ENCODE measurements around the gene IPO7. TPM values are rescaled to one million over a fixed set of nuclear protein-coding genes. Genes with fewer than 3 reads are reported as not detected.
A peak's percentile ranks its signal among the peaks of the same experiment; 100 is the strongest.

IPO7 gene
- total RNA-seq, 2 experiments from 2014 or later, result 110 to 111 TPM

DNA sequence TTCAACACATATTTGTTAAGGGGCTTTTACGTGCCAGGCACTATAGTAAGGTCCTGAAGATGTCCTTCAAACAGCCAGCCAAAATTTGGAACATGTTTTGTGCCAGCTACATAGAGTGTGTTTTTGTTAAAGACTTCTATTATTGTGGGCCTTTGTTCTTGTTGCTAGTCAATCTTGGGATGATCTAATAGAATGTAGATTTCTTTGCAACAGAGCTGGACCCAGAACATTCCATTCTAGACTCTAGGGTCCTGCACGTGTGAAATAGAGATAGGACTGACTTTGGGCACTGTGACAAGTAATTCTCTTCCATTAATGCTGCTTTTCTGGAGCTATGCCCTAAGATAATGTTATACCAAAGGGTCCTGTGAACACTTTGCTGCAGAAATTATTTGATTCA, 16.9 kb upstream of the IPO7 start:
- ChIA-PET POLR2A (no interaction called here), CTCF (interaction anchor here (1.0 kb wide), 1 partner anchor 13 kb away, joined by 3 read pairs; no protein-coding TSS in a partner anchor)
- Mint-ChIP-seq H3K36me3 (ENCODE audit: low read depth) (no peaks in the 10 kb centered on the region), H3K9me3 (ENCODE audit: insufficient read depth) (no peaks in the 10 kb centered on the region), H3K27me3 (ENCODE audit: low read depth) (peaks cover 11% of the 10 kb centered on the region), H3K4me1 (ENCODE audit: low read depth) (peaks cover 23% of the 10 kb centered on the region), H3K27ac (no peak overlapping the region), H3K4me3 (no peak overlapping the region)
- DNase-seq (no peak), ATAC-seq (no peak)

DNA sequence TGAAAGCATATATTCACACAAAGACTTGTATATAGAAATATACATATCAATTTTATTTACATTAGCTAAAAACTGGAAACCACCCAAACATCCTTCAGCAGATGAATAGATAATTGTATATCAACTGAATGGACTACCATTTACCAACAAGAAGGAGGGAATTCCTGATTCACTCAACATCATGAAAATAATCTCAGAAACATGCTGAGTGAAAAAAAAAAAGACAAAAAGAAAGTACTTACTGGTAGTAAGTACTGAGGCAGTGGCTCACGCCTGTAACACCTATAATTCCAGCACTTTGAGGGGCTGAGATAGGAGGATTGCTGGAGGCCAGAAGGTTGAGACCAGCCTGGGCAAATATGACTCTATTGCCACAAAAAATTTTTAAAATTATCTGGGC, 7.4 kb upstream of the IPO7 start:
- Mint-ChIP-seq H3K4me1 (ENCODE audit: low read depth) (peaks cover 3% of the 10 kb centered on the region), H3K9me3 (ENCODE audit: insufficient read depth) (no peaks in the 10 kb centered on the region), H3K4me3 (no peak overlapping the region), H3K27me3 (ENCODE audit: low read depth) (peaks cover 8% of the 10 kb centered on the region), H3K27ac (no peak overlapping the region), H3K36me3 (ENCODE audit: low read depth) (no peaks in the 10 kb centered on the region)
- POLR2A ChIA-PET, result no interaction called here
- ATAC-seq, result no peak
- CTCF ChIA-PET, result interaction anchor here (1.1 kb wide), 1 partner anchor 71 kb away, joined by 3 read pairs; no protein-coding TSS in a partner anchor
- DNase-seq, result no peak

DNA sequence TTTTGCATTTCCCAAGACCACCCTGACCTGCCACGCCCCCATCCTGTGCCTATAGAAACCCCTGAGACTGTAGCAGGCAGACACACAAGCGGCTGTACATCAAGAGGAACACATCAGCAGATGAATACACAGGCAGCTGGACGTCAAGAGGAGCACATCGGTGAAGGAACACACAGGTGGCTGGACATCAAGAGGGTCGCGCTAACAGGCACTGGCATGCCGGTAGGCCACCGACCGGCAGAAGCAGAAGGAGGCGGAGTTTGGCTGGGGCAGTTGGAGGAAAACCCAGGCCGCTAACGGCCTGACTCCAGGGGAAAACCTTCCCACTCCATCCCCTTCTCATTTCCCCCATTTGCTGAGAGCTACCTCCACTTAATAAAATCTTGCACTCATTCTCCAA, 5.4 kb upstream of the IPO7 start:
- peaks cover 6% of the 10 kb centered on the region for H3K4me1 Mint-ChIP-seq (ENCODE audit: low read depth)
- H3K9me3 Mint-ChIP-seq (ENCODE audit: insufficient read depth), result no peaks in the 10 kb centered on the region
- POLR2A ChIA-PET, result no interaction called here
- ATAC-seq (no peak), DNase-seq (no peak)
- H3K27ac Mint-ChIP-seq, result no peak overlapping the region
- no peaks in the 10 kb centered on the region for H3K27me3 Mint-ChIP-seq (ENCODE audit: low read depth)
- no peak overlapping the region for H3K4me3 Mint-ChIP-seq
- H3K36me3 Mint-ChIP-seq (ENCODE audit: low read depth), result no peaks in the 10 kb centered on the region
- CTCF ChIA-PET, result no interaction called here

DNA sequence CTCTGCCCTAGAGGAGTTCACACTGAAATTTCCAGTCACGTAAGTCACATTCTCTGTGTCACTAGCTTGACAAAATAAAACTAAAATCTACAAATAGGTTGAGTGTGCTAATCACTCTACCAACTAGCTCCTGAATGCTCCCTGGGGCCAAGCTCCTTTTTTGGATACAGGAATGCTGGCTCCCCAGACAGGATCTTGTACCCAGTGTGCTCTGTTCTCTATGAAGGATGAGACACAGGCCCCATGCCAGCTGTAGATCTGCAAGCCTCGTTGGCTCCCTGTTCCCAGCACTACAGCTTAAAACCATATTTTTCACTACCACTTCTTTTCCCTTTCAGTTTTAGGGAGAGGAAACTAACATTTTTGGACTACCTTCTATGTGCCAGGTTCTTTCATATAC, 3.7 kb upstream of the IPO7 start:
- peaks cover 7% of the 10 kb centered on the region for H3K36me3 Mint-ChIP-seq (ENCODE audit: low read depth)
- H3K27me3 Mint-ChIP-seq (ENCODE audit: low read depth), result no peaks in the 10 kb centered on the region
- ChIA-PET POLR2A (interaction anchor here (0.6 kb wide), 1 partner anchor 177 kb away, joined by 4 read pairs; no protein-coding TSS in a partner anchor), CTCF (interaction anchor here (0.7 to 0.9 kb wide), 2 partner anchors 14 to 190 kb away, joined by 3 read pairs; no protein-coding TSS in a partner anchor)
- H3K9me3 Mint-ChIP-seq (ENCODE audit: insufficient read depth), result no peaks in the 10 kb centered on the region
- ATAC-seq (no peak), DNase-seq (no peak)
- H3K27ac Mint-ChIP-seq, result no peak overlapping the region
- peaks cover 14% of the 10 kb centered on the region for H3K4me1 Mint-ChIP-seq (ENCODE audit: low read depth)
- H3K4me3 Mint-ChIP-seq, result no peak overlapping the region

DNA sequence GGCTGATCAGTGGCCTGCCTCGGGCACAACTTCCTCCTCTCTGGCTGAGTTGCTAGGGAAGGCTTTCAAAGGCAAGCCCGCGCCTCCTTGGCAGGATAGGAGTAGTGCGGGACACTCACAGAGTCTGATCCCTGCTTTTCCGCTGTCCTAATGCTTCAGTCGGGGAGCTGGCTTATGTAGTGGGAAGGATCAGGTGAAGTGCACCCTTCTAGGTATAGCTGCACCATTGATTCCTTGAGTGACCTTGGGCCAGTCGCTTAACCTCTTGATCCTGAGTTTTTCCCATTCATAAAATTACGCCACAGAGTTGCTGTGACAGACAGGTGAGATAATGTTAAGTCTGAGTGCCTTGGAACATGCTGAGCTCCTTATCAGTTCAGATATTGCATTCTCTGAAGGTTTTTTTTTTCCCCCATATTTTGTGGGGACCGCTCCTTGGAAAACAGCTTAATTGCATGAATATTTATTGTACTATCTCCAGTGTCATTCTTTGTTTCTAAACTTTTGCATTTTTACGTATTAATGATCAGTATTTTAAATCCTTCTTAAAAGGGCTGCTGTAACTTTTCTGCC, 961 bp downstream of the IPO7 start:
- Mint-ChIP-seq H3K27ac (peak overlapping the region; percentile 90), H3K4me1 (ENCODE audit: low read depth) (peaks cover 35% of the 10 kb centered on the region), H3K9me3 (ENCODE audit: insufficient read depth) (no peaks in the 10 kb centered on the region), H3K27me3 (ENCODE audit: low read depth) (no peaks in the 10 kb centered on the region), H3K4me3 (peak overlapping the region; percentile 89), H3K36me3 (ENCODE audit: low read depth) (peaks cover 29% of the 10 kb centered on the region)
- ChIA-PET POLR2A (interaction anchor here (0.6 to 3.4 kb wide), 13 partner anchors 8 to 416 kb away, joined by 3 to 35 read pairs (median 4); partner anchors contain the start of genes DENND5A and ZNF143), CTCF (interaction anchor here (0.6 to 3.0 kb wide), 12 partner anchors 10 to 247 kb away, joined by 3 to 9 read pairs (median 4); partner anchors contain the start of genes DENND5A, TMEM41B and ZNF143)
- ATAC-seq, result peak; percentile 13
- DNase-seq, result no peak

DNA sequence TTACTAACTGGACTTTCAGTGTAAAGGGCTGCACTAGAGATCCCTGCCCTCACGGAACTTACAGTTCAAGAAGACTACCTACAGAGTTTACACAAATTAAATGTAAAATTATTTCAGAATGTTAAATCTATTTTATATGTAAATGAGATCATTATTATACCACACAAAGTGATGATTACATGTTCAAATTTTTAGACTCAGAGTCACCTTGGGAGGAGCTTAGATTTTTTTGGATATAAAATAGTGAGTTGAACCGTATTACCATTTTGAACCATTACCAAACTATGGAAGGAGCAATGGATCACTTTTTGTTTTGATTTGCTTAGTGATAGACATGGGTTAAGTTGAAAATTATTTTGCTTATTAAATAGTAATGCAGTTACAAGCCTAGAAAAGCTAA, 1.6 kb downstream of the IPO7 start:
- no peaks in the 10 kb centered on the region for H3K27me3 Mint-ChIP-seq (ENCODE audit: low read depth)
- H3K27ac Mint-ChIP-seq, result no peak overlapping the region
- H3K4me3 Mint-ChIP-seq, result peak overlapping the region; percentile 89
- ChIA-PET CTCF (interaction anchor here (1.1 to 3.0 kb wide), 10 partner anchors 9 to 247 kb away, joined by 3 to 9 read pairs (median 4); partner anchors contain the start of genes TMEM41B and ZNF143), POLR2A (interaction anchor here (0.6 to 3.4 kb wide), 6 partner anchors 9 to 122 kb away, joined by 3 to 35 read pairs (median 8); partner anchors contain the start of gene ZNF143)
- H3K4me1 Mint-ChIP-seq (ENCODE audit: low read depth), result peaks cover 33% of the 10 kb centered on the region
- ATAC-seq (no peak), DNase-seq (no peak)
- H3K36me3 Mint-ChIP-seq (ENCODE audit: low read depth), result peaks cover 31% of the 10 kb centered on the region
- no peaks in the 10 kb centered on the region for H3K9me3 Mint-ChIP-seq (ENCODE audit: insufficient read depth)

DNA sequence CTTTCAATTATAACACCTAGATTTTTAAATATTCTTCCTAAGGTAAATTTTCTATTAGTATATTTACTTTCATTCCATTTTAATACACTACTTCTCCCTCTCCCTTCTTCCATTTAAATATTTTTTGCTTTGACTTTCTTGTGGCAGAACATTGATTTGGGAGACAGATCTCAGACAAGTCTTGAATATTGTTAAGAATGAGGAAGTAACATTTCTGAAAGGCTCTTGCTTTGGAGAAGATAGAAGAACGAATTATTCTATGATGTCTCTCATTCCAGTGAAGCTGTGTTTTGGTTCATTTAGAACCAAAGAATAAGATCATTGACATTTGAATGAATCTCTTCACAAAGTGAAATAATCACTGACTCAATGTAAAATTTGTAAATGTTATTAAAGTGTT, 2.4 kb downstream of the IPO7 start:
- no peak for ATAC-seq
- ChIA-PET POLR2A (interaction anchor here (1.0 to 3.4 kb wide), 2 partner anchors 73 to 123 kb away, joined by 3 to 35 read pairs; partner anchors contain the start of gene ZNF143), CTCF (interaction anchor here (0.7 to 3.0 kb wide), 8 partner anchors 8 to 222 kb away, joined by 3 to 9 read pairs (median 5); partner anchors contain the start of gene ZNF143)
- Mint-ChIP-seq H3K27me3 (ENCODE audit: low read depth) (no peaks in the 10 kb centered on the region), H3K27ac (no peak overlapping the region), H3K36me3 (ENCODE audit: low read depth) (peaks cover 31% of the 10 kb centered on the region), H3K4me3 (peak overlapping the region; percentile 30), H3K4me1 (ENCODE audit: low read depth) (peaks cover 36% of the 10 kb centered on the region), H3K9me3 (ENCODE audit: insufficient read depth) (no peaks in the 10 kb centered on the region)
- no peak for DNase-seq

DNA sequence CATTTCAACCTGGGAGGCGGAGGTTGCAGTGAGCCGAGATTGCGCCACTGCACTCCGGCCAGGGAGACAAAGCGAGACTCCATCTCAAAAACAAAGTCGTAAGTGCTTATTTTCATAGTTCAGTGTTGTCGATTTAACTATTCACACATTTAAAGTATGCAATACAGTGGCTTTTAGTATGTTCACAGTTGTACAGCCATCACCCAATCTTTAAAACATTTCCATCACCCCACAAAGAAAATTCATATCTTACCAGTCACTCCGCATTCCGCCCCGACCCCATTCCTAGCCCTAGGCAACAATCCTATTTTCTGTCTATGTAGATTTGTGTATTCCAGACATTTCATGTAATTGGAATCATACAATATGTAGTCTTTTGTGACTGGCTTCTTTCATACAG, 11.9 kb downstream of the IPO7 start:
- Mint-ChIP-seq H3K36me3 (ENCODE audit: low read depth) (peaks cover 44% of the 10 kb centered on the region), H3K4me1 (ENCODE audit: low read depth) (peaks cover 53% of the 10 kb centered on the region), H3K27ac (peak overlapping the region; percentile 19), H3K27me3 (ENCODE audit: low read depth) (no peaks in the 10 kb centered on the region), H3K4me3 (no peak overlapping the region), H3K9me3 (ENCODE audit: insufficient read depth) (no peaks in the 10 kb centered on the region)
- DNase-seq (no peak), ATAC-seq (no peak)
- CTCF ChIA-PET, result interaction anchor here (1.7 kb wide), 1 partner anchor 10 kb away, joined by 9 read pairs; no protein-coding TSS in a partner anchor
- POLR2A ChIA-PET, result no interaction called here

DNA sequence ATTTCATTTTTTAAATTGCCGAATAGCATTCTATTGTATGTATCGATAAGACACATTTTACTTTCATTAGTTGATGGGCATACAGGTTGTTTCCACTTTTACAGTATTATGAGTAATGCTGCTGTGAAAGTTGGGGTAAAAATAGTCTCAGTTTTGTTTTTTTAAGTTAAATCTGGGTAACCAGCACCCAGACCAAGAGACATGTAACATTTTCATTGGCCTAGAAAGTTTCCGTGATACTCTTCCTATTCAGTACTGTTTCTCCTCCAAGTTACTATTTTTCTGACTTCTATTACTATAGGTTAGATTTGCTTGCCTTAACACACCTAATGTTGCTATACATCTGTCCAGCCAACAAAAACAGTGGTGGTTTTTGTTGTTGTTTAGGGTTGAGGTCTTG, 12.3 kb downstream of the IPO7 start:
- Mint-ChIP-seq H3K36me3 (ENCODE audit: low read depth) (peaks cover 44% of the 10 kb centered on the region), H3K27me3 (ENCODE audit: low read depth) (no peaks in the 10 kb centered on the region), H3K4me3 (no peak overlapping the region), H3K4me1 (ENCODE audit: low read depth) (peaks cover 51% of the 10 kb centered on the region), H3K27ac (no peak overlapping the region), H3K9me3 (ENCODE audit: insufficient read depth) (no peaks in the 10 kb centered on the region)
- ATAC-seq, result peak; percentile 10
- DNase-seq, result no peak
- POLR2A ChIA-PET, result no interaction called here
- CTCF ChIA-PET, result no interaction called here

DNA sequence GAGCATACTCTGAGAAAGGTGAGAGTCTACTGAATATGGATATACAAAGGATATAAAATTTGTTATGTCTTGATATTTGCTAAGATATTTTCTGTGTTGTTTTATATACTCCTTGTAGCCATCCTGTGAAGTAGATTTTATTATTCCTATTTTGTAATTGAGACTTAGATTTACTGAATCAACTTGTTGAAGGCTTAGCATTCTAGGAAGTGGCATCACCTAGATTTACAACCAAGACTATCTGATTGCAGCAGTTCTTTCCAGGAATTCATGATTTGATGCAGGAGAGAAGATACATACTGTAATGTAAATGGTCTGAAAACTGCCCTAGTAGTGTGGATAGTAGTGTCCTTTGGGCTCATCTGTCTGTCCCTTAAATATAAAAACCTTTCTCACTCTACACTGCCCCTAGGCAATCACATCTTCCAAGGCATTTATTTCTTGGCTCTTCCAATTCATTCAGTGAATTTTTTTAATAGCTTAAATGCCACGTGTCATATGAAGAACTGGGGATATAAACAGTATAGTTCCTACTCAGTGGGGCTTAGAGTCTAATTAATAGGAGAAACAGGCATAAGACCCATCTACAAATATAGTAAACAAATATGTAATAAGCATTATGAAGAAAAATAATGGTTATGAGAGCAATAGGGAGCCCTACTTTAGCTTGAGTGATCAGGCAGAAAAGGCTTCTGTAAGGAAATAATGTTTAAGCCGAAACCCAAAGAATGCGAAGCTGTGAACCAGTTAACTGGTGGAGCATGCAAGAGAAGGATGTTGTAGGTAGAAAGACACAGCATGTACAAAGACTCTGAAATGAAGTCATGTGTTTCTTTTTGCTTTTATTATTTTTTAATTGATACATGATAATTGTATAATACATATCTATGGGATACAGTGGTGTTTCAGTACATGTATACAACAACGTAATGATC, 13.6 kb downstream of the IPO7 start:
- DNase-seq (no peak), ATAC-seq (no peak)
- H3K4me1 Mint-ChIP-seq (ENCODE audit: low read depth), result peaks cover 42% of the 10 kb centered on the region
- H3K4me3 Mint-ChIP-seq, result no peak overlapping the region
- H3K27ac Mint-ChIP-seq, result peak overlapping the region; percentile 48
- POLR2A ChIA-PET, result interaction anchor here (0.8 kb wide), 1 partner anchor 10 kb away, joined by 3 read pairs; no protein-coding TSS in a partner anchor
- H3K36me3 Mint-ChIP-seq (ENCODE audit: low read depth), result peaks cover 41% of the 10 kb centered on the region
- no peaks in the 10 kb centered on the region for H3K27me3 Mint-ChIP-seq (ENCODE audit: low read depth)
- CTCF ChIA-PET, result interaction anchor here (0.9 to 1.2 kb wide), 2 partner anchors 10 to 137 kb away, joined by 3 read pairs; no protein-coding TSS in a partner anchor
- no peaks in the 10 kb centered on the region for H3K9me3 Mint-ChIP-seq (ENCODE audit: insufficient read depth)

DNA sequence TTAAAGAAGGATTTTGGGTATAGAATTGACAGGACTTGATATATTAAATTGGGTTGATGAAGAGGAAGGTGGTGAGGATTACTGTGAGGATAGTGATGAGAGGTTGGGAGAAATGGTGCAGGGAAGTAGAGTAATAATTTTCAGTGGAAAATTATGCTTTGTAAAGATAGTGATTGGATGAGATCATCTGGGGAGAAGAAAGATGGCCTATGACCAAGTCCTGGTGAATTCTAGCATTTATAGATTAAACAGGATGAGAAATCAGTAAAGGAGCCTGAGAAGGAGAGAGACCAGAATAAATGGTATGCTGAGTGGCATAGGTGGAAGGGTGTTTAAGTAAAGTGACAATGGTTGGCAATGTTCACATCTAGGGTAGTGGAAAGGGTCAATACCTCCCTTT, 15.0 kb downstream of the IPO7 start:
- Mint-ChIP-seq H3K4me1 (ENCODE audit: low read depth) (peaks cover 34% of the 10 kb centered on the region), H3K36me3 (ENCODE audit: low read depth) (peaks cover 33% of the 10 kb centered on the region), H3K4me3 (no peak overlapping the region), H3K27me3 (ENCODE audit: low read depth) (no peaks in the 10 kb centered on the region), H3K27ac (peak overlapping the region; percentile 34), H3K9me3 (ENCODE audit: insufficient read depth) (no peaks in the 10 kb centered on the region)
- ChIA-PET CTCF (no interaction called here), POLR2A (no interaction called here)
- DNase-seq (no peak), ATAC-seq (no peak)
